Umbilical cord (tissue), 2 donors: ENCODE results near the gene CTNNA3. TPM values are rescaled to one million over a fixed set of nuclear protein-coding genes. Genes with fewer than 3 reads are reported as not detected.

Experiments
- DNase-seq: peaks from one replicate; pipeline ENCODE4 v3.0.0-alpha.2; 2015; ENCODE audit warnings: low spot score
- total RNA-seq: library from RNA; depleted of rRNA; stranded (reverse); fragments of >200 nt; gene quantifications from one replicate; pipeline ENCODE4 v1.2.3, GENCODE V29; 2014; ENCODE audit warnings: low replicate concordance; ENCODE audit not compliant: insufficient read depth

The CTNNA3 gene
- total RNA-seq, 1 donor from 2014 or later: 32.7 TPM

- no peak for DNase-seq
Measured at GRCh38 chr10:66671064-66671463, 1024.9 kb downstream of the CTNNA3 start.

GRCh38 chr10:66656499-66656898 is 1039.5 kb downstream of the CTNNA3 start:
- no peak for DNase-seq

- no peak for DNase-seq
Measured at GRCh38 chr10:66654861-66655260, 1041.1 kb downstream of the CTNNA3 start.

GRCh38 chr10:66651308-66652082 is 1044.5 kb downstream of the CTNNA3 start:
- no peak for DNase-seq

GRCh38 chr10:66649626-66650025 is 1046.4 kb downstream of the CTNNA3 start:
- DNase-seq: no peak

GRCh38 chr10:66642217-66642616 is 1053.8 kb downstream of the CTNNA3 start:
- no peak for DNase-seq

GRCh38 chr10:66639371-66639770 is 1056.6 kb downstream of the CTNNA3 start:
- DNase-seq: peak; percentile 80

GRCh38 chr10:66637273-66638036 is 1058.5 kb downstream of the CTNNA3 start:
- peak; percentile 37 for DNase-seq

GRCh38 chr10:66629996-66630395 is 1066.0 kb downstream of the CTNNA3 start:
- DNase-seq: no peak

- DNase-seq: peak; percentile 10
Measured at GRCh38 chr10:66627156-66627555, 1068.8 kb downstream of the CTNNA3 start.

GRCh38 chr10:66625709-66626590 is 1070.0 kb downstream of the CTNNA3 start:
- DNase-seq: no peak

GRCh38 chr10:66622050-66622449 is 1073.9 kb downstream of the CTNNA3 start:
- no peak for DNase-seq

- DNase-seq: no peak
Measured at GRCh38 chr10:66604195-66604594, 1091.8 kb downstream of the CTNNA3 start.

- no peak for DNase-seq
Measured at GRCh38 chr10:66591865-66592264, 1104.1 kb downstream of the CTNNA3 start.

- no peak for DNase-seq
Measured at GRCh38 chr10:66587680-66588050, 1108.3 kb downstream of the CTNNA3 start.

- DNase-seq: no peak
Measured at GRCh38 chr10:66586897-66587679, 1108.9 kb downstream of the CTNNA3 start.

GRCh38 chr10:66586073-66586472 is 1109.9 kb downstream of the CTNNA3 start:
- no peak for DNase-seq

- DNase-seq: peak; percentile 53
Measured at GRCh38 chr10:66575251-66575855, 1120.6 kb downstream of the CTNNA3 start.

GRCh38 chr10:66572700-66573099 is 1123.3 kb downstream of the CTNNA3 start:
- no peak for DNase-seq

GRCh38 chr10:66565999-66566398 is 1130.0 kb downstream of the CTNNA3 start:
- peak; percentile 23 for DNase-seq

GRCh38 chr10:66564287-66564686 is 1131.7 kb downstream of the CTNNA3 start:
- no peak for DNase-seq
